HG03521 (cell line): Measurements from ENCODE around the gene ADCY1.

Experiments used
- ATAC-seq: cut with Tn5 transposase; IDR thresholded peaks from one replicate; pipeline ENCODE4 v1.9.1; 2021; ENCODE audit warnings: mild to moderate bottlenecking, moderate library complexity; ENCODE audit not compliant: unreplicated experiment

ADCY1 gene

DNA sequence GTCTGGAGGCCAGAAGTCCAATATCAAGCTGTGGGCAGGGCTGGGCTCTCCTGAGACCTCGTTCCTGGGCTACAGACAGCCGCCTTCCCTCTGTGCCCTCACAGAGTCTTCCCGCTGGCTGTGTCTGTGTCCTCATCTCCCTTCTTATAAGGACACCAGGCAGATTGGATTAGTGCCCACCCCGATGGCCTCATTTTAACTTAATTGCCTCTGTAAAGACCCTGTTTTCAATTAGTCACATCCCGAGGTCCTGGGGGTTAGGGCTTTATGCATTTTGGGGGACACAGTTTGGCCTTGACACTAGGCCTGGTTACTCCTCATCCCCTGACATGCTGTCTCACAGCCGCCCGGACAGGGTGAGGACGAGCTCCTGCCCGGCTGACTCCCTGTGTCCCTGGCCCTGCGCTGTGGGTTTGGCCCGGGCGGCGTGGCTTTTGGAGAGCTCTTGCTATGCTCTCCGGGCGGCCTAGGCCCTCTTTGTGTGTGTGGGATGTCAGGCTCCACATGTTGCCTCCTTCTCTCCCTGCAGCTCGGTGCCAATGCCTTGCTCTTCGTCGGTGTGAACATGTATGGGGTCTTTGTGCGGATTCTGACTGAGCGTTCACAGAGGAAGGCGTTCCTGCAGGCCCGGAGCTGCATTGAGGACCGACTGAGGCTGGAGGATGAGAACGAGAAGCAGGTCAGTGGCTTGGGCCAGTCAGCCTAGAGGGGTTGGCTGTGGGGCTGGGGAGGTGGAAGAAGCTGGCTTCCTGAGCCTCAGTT, 18.2 kb downstream of the ADCY1 start:
- no peak for ATAC-seq

- no peak for ATAC-seq
These were observed 19.0 kb downstream of the ADCY1 start for GRCh38 chr7:45593121-45593541.

DNA sequence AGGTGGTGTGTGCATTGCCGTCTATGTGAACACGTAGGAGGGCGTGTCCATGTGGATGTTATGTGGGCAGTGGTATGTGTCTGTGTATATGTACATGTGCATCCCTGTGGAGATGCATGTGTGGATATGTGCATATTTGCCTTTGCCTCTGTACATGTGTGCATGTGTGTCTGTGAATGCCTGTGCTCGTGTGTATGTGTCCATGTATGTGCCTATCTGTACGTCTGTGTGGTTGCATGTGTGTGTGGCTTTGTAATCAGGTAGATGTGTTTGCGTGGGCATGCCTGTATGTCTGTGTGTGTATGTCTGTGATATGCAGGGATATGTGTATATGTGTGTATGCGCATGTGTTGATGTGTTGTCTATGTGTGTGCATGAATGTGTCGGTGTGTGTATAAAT, 19.7 kb downstream of the ADCY1 start:
- ATAC-seq: no peak

- ATAC-seq: no peak
These were observed 20.8 kb downstream of the ADCY1 start for GRCh38 chr7:45594745-45595535.

GRCh38 chr7:45595809-45596664, 21.9 kb downstream of the ADCY1 start:
- no peak for ATAC-seq

DNA sequence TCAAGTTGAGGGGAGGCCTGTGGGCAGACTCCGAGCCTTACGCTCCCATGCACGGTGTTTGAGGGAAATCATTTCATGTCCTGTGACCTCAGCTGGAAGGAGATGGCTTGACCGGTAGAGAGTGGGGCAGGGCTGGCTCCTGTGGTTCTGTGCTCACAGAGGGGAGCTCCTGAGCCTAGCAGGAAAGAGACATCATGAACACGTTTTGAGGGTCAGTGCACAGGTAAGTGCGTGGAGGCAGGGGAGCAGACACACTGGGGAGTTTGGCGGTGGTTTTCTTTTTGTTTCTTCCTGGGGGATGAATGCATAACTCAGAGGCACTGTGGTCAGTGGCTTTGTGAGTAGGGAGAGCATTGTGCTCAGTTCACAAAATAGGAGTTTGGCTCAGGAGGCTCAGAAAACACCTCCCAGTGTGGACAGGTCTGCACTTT, 22.5 kb downstream of the ADCY1 start:
- ATAC-seq: no peak

DNA sequence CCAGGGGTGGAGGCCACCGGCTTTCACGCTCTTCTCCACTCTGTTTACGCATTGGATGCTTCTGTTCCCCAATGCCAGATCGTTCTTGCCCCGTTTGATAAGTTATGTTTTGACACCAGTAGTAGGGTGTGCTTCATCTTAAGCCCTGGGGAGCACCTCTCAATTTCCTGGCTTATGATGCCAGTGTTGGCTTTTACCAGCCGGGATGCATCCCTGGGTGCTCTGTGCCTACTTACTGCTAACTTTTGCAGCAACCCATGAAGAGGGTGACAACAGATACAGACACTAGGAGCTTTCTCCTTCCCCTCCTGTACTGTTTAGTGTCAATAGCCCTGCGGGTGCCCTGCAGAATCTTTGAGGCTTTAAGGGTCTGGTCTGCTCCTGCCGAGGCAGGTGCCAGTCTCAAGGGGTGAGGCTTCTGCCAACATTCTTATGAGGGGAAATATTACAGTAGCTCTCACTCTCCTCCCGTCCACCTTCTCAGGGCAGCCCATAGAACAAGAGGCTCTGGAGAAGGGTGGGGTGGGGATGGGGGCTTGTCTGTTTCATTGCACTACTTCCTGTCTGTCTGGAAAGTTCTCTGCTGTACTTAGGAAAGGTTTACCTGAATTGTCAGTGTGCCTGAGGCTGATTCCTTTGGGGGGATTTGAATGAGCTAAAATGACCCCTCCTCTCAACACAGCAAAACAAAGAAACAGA, 23.3 kb downstream of the ADCY1 start:
- no peak for ATAC-seq

DNA sequence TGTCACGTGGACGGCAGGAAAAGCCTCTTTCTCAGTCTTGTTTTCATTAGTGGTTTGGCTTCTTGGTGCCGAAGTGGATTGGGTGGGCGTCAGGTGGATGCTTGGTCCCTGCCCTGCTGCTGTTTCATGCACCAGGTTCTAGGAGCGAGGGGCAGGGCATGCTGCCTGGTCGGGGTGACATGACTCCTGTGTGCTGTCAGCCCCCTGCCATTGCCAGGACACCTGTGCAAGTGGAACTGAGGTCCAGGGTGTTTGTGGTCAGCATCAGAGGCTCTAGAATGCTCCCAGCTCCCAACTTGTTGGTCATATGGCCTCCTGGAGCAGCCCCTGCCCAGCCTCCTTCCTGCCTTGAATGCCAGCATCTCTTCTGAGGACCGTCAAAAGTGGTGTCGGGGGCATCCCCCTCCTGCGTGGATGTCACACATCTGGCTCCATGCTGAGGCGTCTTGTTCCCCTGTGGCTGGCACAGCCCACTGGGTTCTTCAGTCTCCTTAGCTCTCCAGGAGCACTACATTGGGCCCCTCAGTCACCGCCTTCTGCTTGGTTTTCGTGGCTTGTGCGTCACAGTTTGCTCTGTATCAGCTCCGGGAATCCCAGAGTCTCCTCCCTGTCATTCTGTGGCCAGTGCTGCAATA, 24.8 kb downstream of the ADCY1 start:
- no peak for ATAC-seq

GRCh38 chr7:45599851-45600706, 25.9 kb downstream of the ADCY1 start:
- no peak for ATAC-seq

- ATAC-seq: no peak
These were observed 26.9 kb downstream of the ADCY1 start for GRCh38 chr7:45601094-45601493.

DNA sequence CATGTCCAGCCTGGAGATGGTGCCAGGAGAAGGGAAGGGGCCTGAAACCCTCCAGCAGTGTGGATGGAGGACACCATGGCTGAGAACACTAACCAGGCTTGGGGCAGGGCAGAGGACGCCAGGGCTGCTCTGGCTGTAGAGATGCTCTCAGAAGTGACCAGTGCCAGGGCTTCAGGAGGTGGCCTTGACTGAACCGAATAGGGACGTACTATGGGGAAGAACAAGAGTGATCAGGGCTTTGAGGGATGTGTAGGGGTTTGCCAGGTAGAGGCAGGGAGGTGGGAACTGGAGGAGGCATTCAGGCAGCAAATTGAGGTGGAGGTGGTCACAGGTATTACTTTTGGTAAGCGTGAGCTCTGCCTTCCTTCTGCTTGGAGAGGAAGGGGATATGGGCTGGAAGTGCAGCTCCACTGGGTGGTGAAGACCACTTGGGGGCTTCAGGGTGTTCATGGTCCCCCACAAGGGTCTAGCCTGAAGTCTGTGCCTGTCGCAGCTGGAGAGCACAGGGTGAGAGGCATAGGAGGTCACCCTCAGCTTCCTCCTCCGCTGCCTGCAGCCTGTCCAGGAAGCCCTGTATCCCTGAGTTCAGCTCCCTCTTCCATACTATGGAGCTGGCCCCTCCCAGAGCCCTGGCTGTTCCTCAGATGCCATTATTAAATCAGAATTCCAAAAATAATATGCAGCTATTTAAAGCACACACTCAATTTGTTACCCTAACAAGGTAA, 27.8 kb downstream of the ADCY1 start:
- ATAC-seq: no peak

GRCh38 chr7:45606050-45606449, 31.9 kb downstream of the ADCY1 start:
- no peak for ATAC-seq

GRCh38 chr7:45606931-45607330, 32.8 kb downstream of the ADCY1 start:
- no peak for ATAC-seq

- ATAC-seq: no peak
These were observed 35.0 kb downstream of the ADCY1 start for GRCh38 chr7:45609180-45609579.

- no peak for ATAC-seq
These were observed 35.9 kb downstream of the ADCY1 start for GRCh38 chr7:45610019-45610418.

- no peak for ATAC-seq
These were observed 36.6 kb downstream of the ADCY1 start for GRCh38 chr7:45610660-45611299.

DNA sequence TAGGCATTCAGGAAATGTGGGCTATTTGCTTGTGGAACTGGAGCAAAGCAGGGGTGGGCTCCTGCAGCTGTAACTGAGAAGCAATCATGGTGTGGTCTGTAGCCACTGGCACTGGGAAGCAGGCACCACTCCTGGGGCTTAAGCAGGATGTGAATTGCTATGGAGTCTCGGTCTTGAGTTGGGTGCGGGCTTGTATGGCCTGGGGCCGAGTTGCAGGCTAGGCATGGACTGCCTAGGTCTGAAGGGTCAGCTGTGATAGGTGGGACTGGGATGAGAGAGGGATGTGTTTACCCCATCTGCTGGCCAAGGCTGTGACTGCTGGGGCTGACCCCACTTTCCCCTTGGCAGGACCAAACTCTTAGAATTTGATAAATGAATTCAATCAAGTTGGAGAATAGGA, 43.0 kb downstream of the ADCY1 start:
- no peak for ATAC-seq

- ATAC-seq: no peak
These were observed 47.9 kb downstream of the ADCY1 start for GRCh38 chr7:45622058-45622457.
